Heart left ventricle (tissue), 13 donors: ENCODE results near the gene ATAD3B.

ENCODE experiments used
- CTCF ChIP-seq, 12 donors: fragments of 200-600 bp; sonication (generic) in 4 of 12; IDR thresholded peaks; one replicate each; pipeline versions ENCODE4 v1.5.0 to v1.8.0; 2018 to 2022; ENCODE audit warnings: antibody characterized with exemption in 12 of 12, mild to moderate bottlenecking in 5 of 12
- POLR2A ChIP-seq, 2 donors: fragments of 450-650 bp; IDR thresholded peaks; one replicate each; pipeline ENCODE4 v1.6.1; 2017; ENCODE audit warnings: antibody characterized with exemption in 2 of 2, mild to moderate bottlenecking in 2 of 2, moderate library complexity in 2 of 2
- donor health status: ischemic (EF 13 %, LVEDD 7.1; RV severe dilation, severe dysfunction).
- donor health status: DM: no; HTN: yes; CAD: no.
- donor health status: DM: no; HTN: no; CAD: no.
- donor health status: ischemic (EF 25% LVEDD 6.9; RV normal size, moderate dysfunction).
- donor health status: ischemic (EF 25% LVEDD 5.7; RV mildly dilated, moderate dysfunction).
- donor health status: ischemic (EF 35%, LVEDD 5.7; RV mildly dilated, moderate dysfunction).
- donor health status: nonischemic (EF 11% LVEDD 7.7; RV severe dilation, severe dysfunction).
- donor health status: DM: yes; HTN: yes; CAD: no.
- donor health status: PGD.
- donor health status: ischemic (EF 29% LVEDD 5.4; RV normal size, mild dysfunction).
- donor health status: nonischemic (EF 23%, LVEDD 6.1; RV moderate dilation, normal function).

- TF ChIP-seq CTCF (IDR thresholded peaks at IDR 0.05) (no peak), POLR2A (IDR thresholded peaks at IDR 0.05) (no peak)
Measured at GRCh38 chr1:1429671-1430073, 41.9 kb upstream of the ATAD3B start.
